ENCODE results near the gene TYK2.
A peak's percentile ranks its signal among the peaks of the same experiment; 100 is the strongest.

TYK2 gene

GRCh38 chr19:10333758-10334587 lies 46.4 kb downstream of the TYK2 start:
- Histone ChIP-seq H3K36me3 (ENCODE audit: control insufficient read depth in 2 of 2, insufficient read depth in 2 of 2, low read length in 2 of 2) (peaks cover 12% of the 10 kb centered on the region in 2 donors), H3K27me3 (ENCODE audit: control insufficient read depth in 1 of 2, insufficient read depth in 2 of 2, low read length in 2 of 2) (no peaks in the 10 kb centered on the region), H3K4me1 (ENCODE audit: control insufficient read depth, insufficient read depth, low read length) (peaks cover 31% of the 10 kb centered on the region), H3K9me3 (ENCODE audit: control insufficient read depth in 2 of 2, low read length in 2 of 2) (no peaks in the 10 kb centered on the region), H3K27ac (ENCODE audit: low read length) (peak overlapping the region; percentile 82), H3K9ac (ENCODE audit: low read length in 2 of 2) (peak overlapping the region; percentile 54 to 55), H3K4me3 (ENCODE audit: low read length in 2 of 2) (peak overlapping the region; percentile 89 to 91)

DNA sequence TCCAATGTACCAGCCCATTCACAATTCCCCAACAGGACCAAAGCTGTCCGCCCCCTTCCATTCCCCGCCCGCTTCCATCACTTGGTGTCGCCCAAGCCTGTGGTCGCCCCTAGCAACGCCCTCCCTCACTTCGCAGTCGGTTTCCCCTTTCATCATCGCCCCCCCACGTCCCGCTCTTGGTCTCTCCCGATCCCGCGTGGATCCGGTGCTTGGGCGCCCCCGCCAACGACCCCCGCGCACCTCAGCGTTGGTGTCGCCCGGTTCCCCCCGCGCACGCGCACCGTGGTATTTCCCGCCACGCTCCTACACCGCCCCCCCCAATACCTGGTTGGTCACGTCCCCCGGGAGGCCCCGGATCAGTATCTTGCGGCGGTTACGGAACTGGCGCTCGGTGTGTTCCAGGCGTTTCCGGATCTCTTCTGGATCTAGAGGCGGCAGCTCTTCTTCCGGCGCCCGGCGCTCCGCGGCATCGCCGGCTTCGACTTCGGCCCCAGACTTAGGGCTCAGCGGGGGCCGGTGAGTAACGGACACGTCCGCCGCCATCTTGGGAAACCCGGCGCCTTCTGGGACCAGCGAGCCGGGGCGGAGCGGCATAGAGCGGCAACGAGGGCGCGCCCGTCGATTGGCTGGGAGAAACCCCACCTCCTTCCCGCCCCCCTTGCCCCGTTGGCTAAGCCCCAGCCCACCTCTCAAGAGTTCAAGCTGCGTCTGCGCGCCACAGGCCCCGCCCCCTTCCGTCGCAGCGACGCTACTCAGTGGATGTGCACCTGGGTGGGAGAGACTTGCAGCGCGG lies 47.2 kb downstream of the TYK2 start, which contains the start of gene RAVER1:
Gene RAVER1 (minus strand): TSS at position 565 of the 793 bp plus-strand sequence. CDS start 22 bp downstream, at position 543.
- peak within 1 kb of the TSS; percentile 54 to 75 for H3K9ac ChIP-seq (ENCODE audit: low read length in 2 of 2)
- H3K27me3 ChIP-seq (ENCODE audit: control insufficient read depth in 1 of 2, insufficient read depth in 2 of 2, low read length in 2 of 2), result no peaks in the 10 kb centered on the region
- H3K36me3 ChIP-seq (ENCODE audit: control insufficient read depth in 2 of 2, insufficient read depth in 2 of 2, low read length in 2 of 2), result peaks cover 19 to 20% of the 10 kb centered on the region in 2 donors
- peaks cover 31% of the 10 kb centered on the region for H3K4me1 ChIP-seq (ENCODE audit: control insufficient read depth, insufficient read depth, low read length)
- H3K9me3 ChIP-seq (ENCODE audit: control insufficient read depth in 2 of 2, low read length in 2 of 2), result no peaks in the 10 kb centered on the region
- H3K4me3 ChIP-seq (ENCODE audit: low read length in 2 of 2), result peak within 1 kb of the TSS; percentile 89 to 91
- H3K27ac ChIP-seq (ENCODE audit: low read length), result peak within 1 kb of the TSS; percentile 82

- peak overlapping the region; percentile 88 to 89 for H3K4me3 ChIP-seq (ENCODE audit: low read length in 2 of 2)
- peak overlapping the region; percentile 54 to 75 for H3K9ac ChIP-seq (ENCODE audit: low read length in 2 of 2)
- peak overlapping the region; percentile 82 for H3K27ac ChIP-seq (ENCODE audit: low read length)
- no peaks in the 10 kb centered on the region for H3K27me3 ChIP-seq (ENCODE audit: control insufficient read depth in 1 of 2, insufficient read depth in 2 of 2, low read length in 2 of 2)
- H3K4me1 ChIP-seq (ENCODE audit: control insufficient read depth, insufficient read depth, low read length), result peaks cover 31% of the 10 kb centered on the region
- H3K9me3 ChIP-seq (ENCODE audit: control insufficient read depth in 2 of 2, low read length in 2 of 2), result no peaks in the 10 kb centered on the region
- H3K36me3 ChIP-seq (ENCODE audit: control insufficient read depth in 2 of 2, insufficient read depth in 2 of 2, low read length in 2 of 2), result peaks cover 27 to 28% of the 10 kb centered on the region in 2 donors
These were observed 48.0 kb downstream of the TYK2 start for GRCh38 chr19:10332158-10332964.

DNA sequence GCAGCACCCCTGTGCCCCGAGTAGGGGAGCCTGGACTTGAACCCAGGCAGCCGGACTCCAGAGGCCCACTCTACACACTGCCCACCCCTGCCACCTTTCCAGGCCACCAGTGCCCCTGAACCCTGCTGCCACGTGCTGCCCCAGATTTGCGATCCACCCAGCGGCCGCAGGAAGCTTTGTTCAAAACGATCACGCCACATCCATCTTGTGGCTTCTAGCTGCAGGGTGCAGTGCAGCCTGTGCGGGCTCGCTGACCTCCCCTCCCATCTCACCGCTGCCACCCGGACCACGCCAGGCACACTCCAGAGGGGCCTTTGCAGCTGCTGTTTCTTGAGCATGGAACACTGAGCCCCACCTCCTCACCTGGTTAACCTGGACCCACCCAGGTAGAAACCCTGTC lies 50.8 kb downstream of the TYK2 start:
- Histone ChIP-seq H3K4me3 (ENCODE audit: low read length in 2 of 2) (no peak overlapping the region), H3K27ac (ENCODE audit: low read length) (no peak overlapping the region), H3K9me3 (ENCODE audit: control insufficient read depth in 2 of 2, low read length in 2 of 2) (no peaks in the 10 kb centered on the region), H3K4me1 (ENCODE audit: control insufficient read depth, insufficient read depth, low read length) (peaks cover 24% of the 10 kb centered on the region), H3K36me3 (ENCODE audit: control insufficient read depth in 2 of 2, insufficient read depth in 2 of 2, low read length in 2 of 2) (peaks cover 40 to 41% of the 10 kb centered on the region in 2 donors), H3K27me3 (ENCODE audit: control insufficient read depth in 1 of 2, insufficient read depth in 2 of 2, low read length in 2 of 2) (no peaks in the 10 kb centered on the region), H3K9ac (ENCODE audit: low read length in 2 of 2) (no peak overlapping the region)

DNA sequence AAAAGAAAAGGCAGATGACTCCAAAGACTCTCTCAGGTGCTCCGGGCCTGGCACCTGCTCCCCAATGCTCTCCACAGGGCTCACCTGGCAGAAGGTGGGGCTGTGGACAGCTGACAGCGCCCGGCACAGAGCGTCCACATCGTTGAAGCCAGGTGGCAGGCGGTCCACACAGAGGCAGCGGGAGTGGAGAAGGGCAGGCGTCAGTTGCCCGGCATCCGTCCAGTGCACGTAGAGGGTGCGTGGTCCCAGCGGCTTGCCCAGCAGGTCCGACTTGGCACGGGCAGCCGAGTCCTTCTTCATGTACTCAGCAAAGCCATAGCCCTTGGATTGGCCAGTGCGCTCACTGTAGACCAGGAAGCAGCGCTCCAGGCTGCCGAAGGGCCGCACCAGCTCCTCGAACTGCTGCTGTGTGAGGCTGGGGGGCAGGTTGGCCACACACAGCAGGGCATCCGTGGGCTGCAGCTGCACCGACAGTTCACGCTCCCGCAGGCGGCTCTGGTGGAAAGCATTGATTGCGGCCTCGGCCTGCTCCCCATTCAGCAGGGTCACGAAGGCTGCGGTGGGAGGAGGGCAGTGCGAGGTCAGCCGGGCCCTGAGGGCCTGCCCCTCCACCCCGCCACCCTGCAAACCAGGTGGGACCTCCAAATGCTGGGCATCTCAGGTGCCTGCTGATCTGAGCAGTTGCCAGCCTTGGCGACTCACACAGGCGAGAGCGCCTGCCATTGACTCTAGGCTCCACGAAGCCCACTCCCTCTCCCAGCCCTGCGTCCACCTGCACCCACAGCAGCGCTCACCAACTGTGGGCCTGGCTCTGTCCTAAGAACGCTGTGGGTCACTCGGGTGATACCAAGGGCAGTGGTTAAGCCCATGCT lies 51.6 kb downstream of the TYK2 start:
- Histone ChIP-seq H3K9ac (ENCODE audit: low read length in 2 of 2) (no peak overlapping the region), H3K36me3 (ENCODE audit: control insufficient read depth in 2 of 2, insufficient read depth in 2 of 2, low read length in 2 of 2) (peaks cover 40 to 42% of the 10 kb centered on the region in 2 donors), H3K4me1 (ENCODE audit: control insufficient read depth, insufficient read depth, low read length) (peaks cover 16% of the 10 kb centered on the region)

GRCh38 chr19:10327793-10328192 lies 52.6 kb downstream of the TYK2 start:
- H3K27ac ChIP-seq (ENCODE audit: low read length), result no peak overlapping the region
- H3K4me1 ChIP-seq (ENCODE audit: control insufficient read depth, insufficient read depth, low read length), result peaks cover 12% of the 10 kb centered on the region
- peaks cover 42 to 46% of the 10 kb centered on the region in 2 donors for H3K36me3 ChIP-seq (ENCODE audit: control insufficient read depth in 2 of 2, insufficient read depth in 2 of 2, low read length in 2 of 2)

More for the DNA sequence above, 51.6 kb downstream of the TYK2 start:
- no peaks in the 10 kb centered on the region for H3K27me3 ChIP-seq (ENCODE audit: control insufficient read depth in 1 of 2, insufficient read depth in 2 of 2, low read length in 2 of 2)
- no peak overlapping the region for H3K27ac ChIP-seq (ENCODE audit: low read length)
- H3K4me3 ChIP-seq (ENCODE audit: low read length in 2 of 2), result no peak overlapping the region
- no peaks in the 10 kb centered on the region for H3K9me3 ChIP-seq (ENCODE audit: control insufficient read depth in 2 of 2, low read length in 2 of 2)

DNA sequence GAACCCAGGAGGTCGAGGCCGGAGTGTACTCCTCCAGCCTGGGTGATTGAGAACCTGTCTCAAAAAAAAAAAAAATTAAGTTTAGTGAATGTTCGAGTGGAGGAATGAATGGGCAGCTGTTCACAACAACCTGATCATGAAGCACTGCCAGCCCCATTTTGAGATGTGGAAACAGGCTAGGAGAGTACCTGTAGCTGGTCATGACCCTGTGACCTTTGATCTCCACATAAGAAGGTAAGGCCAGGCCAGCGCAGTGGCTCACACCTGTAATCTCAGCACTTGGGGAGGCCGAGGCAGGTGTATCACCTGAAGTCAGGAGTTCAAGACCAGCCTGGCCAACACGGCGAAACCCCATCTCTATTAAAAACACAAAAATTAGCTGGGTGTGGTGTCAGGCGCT lies 54.6 kb downstream of the TYK2 start:
- H3K27me3 ChIP-seq (ENCODE audit: control insufficient read depth in 1 of 2, insufficient read depth in 2 of 2, low read length in 2 of 2), result no peaks in the 10 kb centered on the region
- no peaks in the 10 kb centered on the region for H3K9me3 ChIP-seq (ENCODE audit: control insufficient read depth in 2 of 2, low read length in 2 of 2)
- H3K4me1 ChIP-seq (ENCODE audit: control insufficient read depth, insufficient read depth, low read length), result no peaks in the 10 kb centered on the region
- H3K4me3 ChIP-seq (ENCODE audit: low read length in 2 of 2), result no peak overlapping the region
- no peak overlapping the region for H3K9ac ChIP-seq (ENCODE audit: low read length in 2 of 2)
- no peak overlapping the region for H3K27ac ChIP-seq (ENCODE audit: low read length)
- peaks cover 53 to 58% of the 10 kb centered on the region in 2 donors for H3K36me3 ChIP-seq (ENCODE audit: control insufficient read depth in 2 of 2, insufficient read depth in 2 of 2, low read length in 2 of 2)

More at GRCh38 chr19:10327793-10328192, 52.6 kb downstream of the TYK2 start:
- no peaks in the 10 kb centered on the region for H3K27me3 ChIP-seq (ENCODE audit: control insufficient read depth in 1 of 2, insufficient read depth in 2 of 2, low read length in 2 of 2)
- no peak overlapping the region for H3K4me3 ChIP-seq (ENCODE audit: low read length in 2 of 2)
- no peak overlapping the region for H3K9ac ChIP-seq (ENCODE audit: low read length in 2 of 2)
- H3K9me3 ChIP-seq (ENCODE audit: control insufficient read depth in 2 of 2, low read length in 2 of 2), result no peaks in the 10 kb centered on the region

- Histone ChIP-seq H3K4me3 (ENCODE audit: low read length in 2 of 2) (no peak overlapping the region), H3K36me3 (ENCODE audit: control insufficient read depth in 2 of 2, insufficient read depth in 2 of 2, low read length in 2 of 2) (peaks cover 40 to 49% of the 10 kb centered on the region in 2 donors), H3K4me1 (ENCODE audit: control insufficient read depth, insufficient read depth, low read length) (no peaks in the 10 kb centered on the region), H3K27ac (ENCODE audit: low read length) (no peak overlapping the region), H3K9me3 (ENCODE audit: control insufficient read depth in 2 of 2, low read length in 2 of 2) (no peaks in the 10 kb centered on the region), H3K27me3 (ENCODE audit: control insufficient read depth in 1 of 2, insufficient read depth in 2 of 2, low read length in 2 of 2) (no peaks in the 10 kb centered on the region), H3K9ac (ENCODE audit: low read length in 2 of 2) (no peak overlapping the region)
These were observed 58.2 kb downstream of the TYK2 start for GRCh38 chr19:10321874-10322835.

- no peaks in the 10 kb centered on the region for H3K27me3 ChIP-seq (ENCODE audit: control insufficient read depth in 1 of 2, insufficient read depth in 2 of 2, low read length in 2 of 2)
- H3K9ac ChIP-seq (ENCODE audit: low read length in 2 of 2), result no peak overlapping the region
- H3K36me3 ChIP-seq (ENCODE audit: control insufficient read depth in 2 of 2, insufficient read depth in 2 of 2, low read length in 2 of 2), result peaks cover 37 to 50% of the 10 kb centered on the region in 2 donors
- no peaks in the 10 kb centered on the region for H3K4me1 ChIP-seq (ENCODE audit: control insufficient read depth, insufficient read depth, low read length)
- H3K27ac ChIP-seq (ENCODE audit: low read length), result no peak overlapping the region
- H3K4me3 ChIP-seq (ENCODE audit: low read length in 2 of 2), result no peak overlapping the region
- no peaks in the 10 kb centered on the region for H3K9me3 ChIP-seq (ENCODE audit: control insufficient read depth in 2 of 2, low read length in 2 of 2)
These were observed 59.0 kb downstream of the TYK2 start for GRCh38 chr19:10321417-10321797.

All from stomach smooth muscle (tissue), 2 donors.